Measurements from ENCODE around the gene CCDC70. TPM values are rescaled to one million over a fixed set of nuclear protein-coding genes. Genes with fewer than 3 reads are reported as not detected.

The CCDC70 gene
- not detected for total RNA-seq

DNA sequence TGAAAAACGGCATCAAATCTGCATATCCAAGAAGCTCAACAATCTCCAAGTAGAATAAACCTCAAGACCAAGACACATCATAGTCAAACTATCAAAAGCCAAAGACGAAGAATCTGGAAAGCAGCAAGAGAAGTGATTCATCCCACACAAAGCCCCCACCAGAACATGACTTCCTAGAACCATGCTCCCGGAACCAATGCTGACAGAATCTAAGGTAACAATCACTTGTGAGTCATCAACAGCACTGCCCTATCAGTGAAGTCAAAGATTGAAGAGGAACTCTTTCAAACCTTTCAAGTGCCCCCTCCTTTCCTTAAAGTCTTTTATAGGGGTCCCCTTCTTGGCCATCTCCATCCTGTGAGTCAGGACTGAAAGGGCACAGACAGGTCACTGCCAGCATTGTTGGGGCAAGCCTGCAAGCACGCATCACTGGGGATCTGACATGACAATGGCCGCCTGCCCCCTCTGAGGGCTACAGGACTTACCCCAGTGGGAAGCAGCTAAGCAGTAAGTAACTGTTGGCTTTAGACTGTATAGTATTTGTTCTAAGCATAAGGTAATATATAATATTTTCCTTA, at the start of gene CCDC70:
Gene CCDC70, plus strand, starts transcription at position 247 of the 578 bp plus-strand sequence. CDS start 3,443 bp downstream, outside the sequence.
- Histone ChIP-seq H3K27me3 (replicated peaks; ENCODE audit: insufficient read depth) (no peaks in the 10 kb centered on the region), H3K9me3 (no peaks in the 10 kb centered on the region), H3K36me3 (no peaks in the 10 kb centered on the region), H3K4me1 (ENCODE audit: control insufficient read depth in 1 of 2, low read depth in 2 of 2) (no peaks in the 10 kb centered on the region), H3K27ac (no peak within 1 kb of the TSS), H3K4me3 (no peak within 1 kb of the TSS)
- no peak for TF ChIP-seq CTCF (IDR thresholded peaks at IDR 0.05)
- ATAC-seq (ENCODE audit: insufficient number of reproducible peaks, low FRiP score, low read depth) (no peak), DNase-seq (ENCODE audit: low spot score) (no peak)

- no peak for ATAC-seq (ENCODE audit: insufficient number of reproducible peaks, low FRiP score, low read depth)
These were observed 47.7 kb upstream of the CCDC70 start for GRCh38 chr13:51814071-51814470.

GRCh38 chr13:51814825-51815650, 46.7 kb upstream of the CCDC70 start:
- DNase-seq (ENCODE audit: low spot score): no peak
- peaks cover 4 to 15% of the 10 kb centered on the region in 2 donors for H3K4me1 ChIP-seq (ENCODE audit: control insufficient read depth in 1 of 2, low read depth in 2 of 2)
- no peak for ATAC-seq (ENCODE audit: insufficient number of reproducible peaks, low FRiP score, low read depth)
- no peaks in the 10 kb centered on the region for H3K36me3 ChIP-seq
- H3K4me3 ChIP-seq: peak overlapping the region; percentile 54
- no peak overlapping the region for H3K27ac ChIP-seq
- no peaks in the 10 kb centered on the region for H3K27me3 ChIP-seq (replicated peaks; ENCODE audit: insufficient read depth)
- H3K9me3 ChIP-seq: no peaks in the 10 kb centered on the region
- peak; percentile 78 for TF ChIP-seq CTCF (IDR thresholded peaks at IDR 0.05)

More at GRCh38 chr13:51814071-51814470, 47.7 kb upstream of the CCDC70 start:
- TF ChIP-seq CTCF (IDR thresholded peaks at IDR 0.05): no peak
- Histone ChIP-seq H3K27me3 (replicated peaks; ENCODE audit: insufficient read depth) (no peaks in the 10 kb centered on the region), H3K4me3 (no peak overlapping the region), H3K36me3 (no peaks in the 10 kb centered on the region), H3K4me1 (ENCODE audit: control insufficient read depth in 1 of 2, low read depth in 2 of 2) (peaks cover 0 to 9% of the 10 kb centered on the region in 2 donors), H3K9me3 (no peaks in the 10 kb centered on the region), H3K27ac (no peak overlapping the region)
- DNase-seq (ENCODE audit: low spot score): no peak

DNA sequence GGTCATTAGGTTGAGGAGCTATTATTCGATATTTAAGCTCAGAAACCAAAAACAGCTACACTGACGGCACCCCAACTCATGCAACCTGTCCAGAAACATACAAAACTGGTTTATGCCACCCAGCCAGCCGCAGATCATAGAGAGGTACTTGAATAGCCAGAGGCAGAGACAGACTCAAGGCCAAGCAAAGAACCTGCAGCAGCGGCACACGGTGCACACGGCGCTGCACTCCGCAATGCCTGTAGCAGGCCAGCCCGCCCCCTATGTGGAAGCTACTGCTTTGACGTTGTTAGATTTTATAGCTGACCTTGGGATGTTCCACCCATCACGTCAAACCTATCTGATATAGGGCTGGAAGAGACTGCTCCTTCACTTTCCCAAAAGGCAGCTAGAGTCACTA, 45.9 kb upstream of the CCDC70 start:
- ATAC-seq (ENCODE audit: insufficient number of reproducible peaks, low FRiP score, low read depth) (no peak), DNase-seq (ENCODE audit: low spot score) (no peak)
- H3K4me3 ChIP-seq: no peak overlapping the region
- no peak overlapping the region for H3K27ac ChIP-seq
- TF ChIP-seq CTCF (IDR thresholded peaks at IDR 0.05): no peak
- H3K27me3 ChIP-seq (replicated peaks; ENCODE audit: insufficient read depth): no peaks in the 10 kb centered on the region
- peaks cover 4 to 15% of the 10 kb centered on the region in 2 donors for H3K4me1 ChIP-seq (ENCODE audit: control insufficient read depth in 1 of 2, low read depth in 2 of 2)
- H3K9me3 ChIP-seq: no peaks in the 10 kb centered on the region
- H3K36me3 ChIP-seq: no peaks in the 10 kb centered on the region

DNA sequence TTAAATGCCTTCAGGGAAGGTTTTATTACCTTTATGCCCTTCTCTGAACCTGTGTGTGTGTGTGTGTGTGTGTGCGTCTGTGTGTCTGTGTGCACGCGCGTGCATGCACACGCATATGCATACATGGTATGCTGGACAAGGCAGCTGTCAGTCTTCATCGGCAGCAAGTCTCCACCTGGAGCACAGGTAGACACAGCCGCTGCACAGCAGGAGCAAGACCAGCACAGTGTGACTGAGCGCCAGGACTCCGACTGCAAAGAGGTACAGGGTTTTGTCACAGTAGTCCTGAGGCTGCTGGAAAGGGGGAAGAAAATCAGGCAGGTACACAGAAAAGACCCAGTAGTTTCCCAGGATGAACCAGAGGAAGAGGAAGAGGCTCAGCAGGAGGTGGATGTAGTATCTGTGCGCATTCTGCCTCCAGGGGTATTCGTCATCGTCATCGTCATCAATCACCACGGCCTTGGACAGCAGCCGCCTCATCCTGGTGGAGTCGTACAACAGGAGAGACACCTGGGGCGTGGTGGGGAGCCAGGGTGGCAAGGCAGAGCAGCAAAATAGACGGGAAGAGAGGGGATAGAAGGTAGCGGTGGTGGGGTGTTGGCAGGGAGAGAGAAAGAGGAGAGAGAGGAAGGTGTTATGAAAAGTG, 45.0 kb upstream of the CCDC70 start:
- H3K27me3 ChIP-seq (replicated peaks; ENCODE audit: insufficient read depth): no peaks in the 10 kb centered on the region
- no peak for TF ChIP-seq CTCF (IDR thresholded peaks at IDR 0.05)
- no peak overlapping the region for H3K4me3 ChIP-seq
- no peak for DNase-seq (ENCODE audit: low spot score)
- no peak for ATAC-seq (ENCODE audit: insufficient number of reproducible peaks, low FRiP score, low read depth)
- H3K36me3 ChIP-seq: no peaks in the 10 kb centered on the region
- no peak overlapping the region for H3K27ac ChIP-seq
- peaks cover 4 to 15% of the 10 kb centered on the region in 2 donors for H3K4me1 ChIP-seq (ENCODE audit: control insufficient read depth in 1 of 2, low read depth in 2 of 2)
- H3K9me3 ChIP-seq: no peaks in the 10 kb centered on the region

All from thoracic aorta (tissue), 2 donors.